T47D (cell line): ENCODE data around the gene ELP5.

Experiments
- DNase-seq, 2 experiments: peaks; one replicate each; pipeline versions ENCODE4 v3.0.0 to v3.0.0-alpha.2; 2011 to 2012; ENCODE audit warnings: low read depth in 1 of 2, low spot score in 1 of 2
- JUND ChIP-seq: IDR thresholded peaks from 2 replicates; pipeline ENCODE4 v1.6.1; 2012; ENCODE audit warnings: low read depth
- in situ Hi-C: cut with HindIII; loops from 2 replicates; pipeline ENCODE4 v1.10.0; 2016; ENCODE audit warnings: low sequenced_read_pairs, low pct_unique_long_range_greater_than_20kb

Gene ELP5

DNA sequence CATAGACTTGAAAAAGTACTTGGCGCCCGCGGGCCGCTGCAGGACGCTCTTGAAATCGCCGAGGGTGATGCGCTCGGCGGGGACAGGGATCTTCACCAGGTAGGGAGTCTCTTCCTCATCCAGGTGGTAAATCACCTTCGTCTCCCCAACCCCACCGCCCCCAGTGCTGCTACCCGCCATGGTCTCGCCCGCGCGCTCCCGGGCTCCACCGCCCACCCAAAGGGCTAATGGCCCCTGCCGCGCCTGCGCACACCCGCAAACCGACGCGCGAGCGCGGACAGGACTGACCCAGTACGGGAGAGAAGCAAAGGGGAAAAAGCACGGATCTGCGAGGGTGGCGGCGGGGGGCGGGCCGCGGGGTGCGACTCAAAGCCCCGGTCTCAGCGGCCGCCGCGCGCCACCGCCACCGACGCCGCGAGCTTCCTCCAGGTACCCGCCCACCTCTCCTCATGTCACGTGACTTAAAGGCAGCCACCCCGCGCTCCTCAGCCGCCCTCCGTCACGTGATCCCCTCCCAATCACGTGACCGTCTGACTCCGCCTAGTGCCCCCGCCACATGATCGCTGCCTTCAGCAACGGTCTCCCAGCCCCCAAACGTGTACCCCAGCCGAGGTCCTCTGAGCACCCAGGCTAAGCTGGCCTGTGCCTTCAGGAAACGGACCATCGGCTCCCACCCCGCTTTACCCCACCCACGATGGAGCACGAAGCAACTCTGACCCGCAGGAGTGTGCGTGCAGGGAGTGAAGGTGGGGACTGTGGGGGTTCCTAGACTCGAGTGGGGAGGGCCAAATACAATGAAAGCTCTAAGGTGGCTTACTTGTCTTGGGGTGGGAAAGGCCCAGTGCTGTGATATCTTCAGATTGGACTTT is 17.7 kb upstream of the ELP5 start, which contains the start of gene DVL2:
DVL2 (minus strand) TSS at position 435 of the 869 bp plus-strand sequence; CDS start at position 180, 255 bp downstream.
- in situ Hi-C loops: no loop called here
- peak; percentile 86 to 93 for DNase-seq
- TF ChIP-seq JUND: peak; percentile 56

DNA sequence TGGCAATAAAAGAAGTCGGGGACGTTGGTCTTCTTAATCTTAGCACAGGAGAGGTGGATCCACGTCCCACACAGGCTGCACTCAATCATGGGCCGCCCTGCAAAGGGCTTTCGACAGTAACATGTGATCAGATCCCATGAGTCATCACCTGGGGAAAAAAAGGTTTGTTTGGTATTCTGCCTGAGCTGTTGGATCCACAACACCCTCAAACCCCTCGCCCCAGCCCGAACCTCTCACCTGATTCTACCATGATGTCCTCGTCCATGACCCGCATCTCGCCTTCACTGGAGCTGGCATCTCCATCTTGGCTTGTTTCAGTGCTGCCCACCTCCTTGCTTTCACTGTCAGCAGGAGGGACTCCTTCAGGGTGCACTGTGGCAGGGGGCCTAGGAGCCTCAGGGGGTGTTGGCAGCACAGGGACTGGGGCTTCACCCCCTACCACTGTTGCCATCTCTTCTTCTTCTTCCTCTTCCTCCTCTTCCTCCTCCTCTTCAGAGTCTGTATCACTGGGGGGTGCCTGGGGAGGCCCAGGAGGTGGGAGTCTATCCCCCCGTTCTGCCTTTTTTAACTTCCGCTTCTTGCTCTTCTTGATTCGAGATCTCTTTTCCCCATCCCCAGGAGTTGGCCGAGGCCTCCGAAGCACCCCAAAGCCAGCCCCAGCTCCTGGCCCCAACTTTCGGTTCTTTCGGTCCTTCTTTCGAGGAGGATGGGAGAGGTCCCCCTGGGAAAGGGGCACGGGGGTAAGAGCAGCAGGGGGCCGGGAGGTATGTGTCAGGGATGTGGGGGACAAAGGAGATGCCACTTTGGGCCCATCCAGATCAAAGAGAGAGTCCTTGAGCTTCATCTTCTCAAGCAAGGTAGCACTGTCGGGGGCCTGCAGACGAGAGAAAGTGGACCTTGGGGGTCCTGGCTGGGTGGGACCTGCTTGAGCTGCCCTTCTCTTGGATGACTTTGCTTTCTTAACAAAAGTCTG is 16.0 kb upstream of the ELP5 start:
- no peak for TF ChIP-seq JUND
- no peak for DNase-seq
- in situ Hi-C loops: no loop called here

DNA sequence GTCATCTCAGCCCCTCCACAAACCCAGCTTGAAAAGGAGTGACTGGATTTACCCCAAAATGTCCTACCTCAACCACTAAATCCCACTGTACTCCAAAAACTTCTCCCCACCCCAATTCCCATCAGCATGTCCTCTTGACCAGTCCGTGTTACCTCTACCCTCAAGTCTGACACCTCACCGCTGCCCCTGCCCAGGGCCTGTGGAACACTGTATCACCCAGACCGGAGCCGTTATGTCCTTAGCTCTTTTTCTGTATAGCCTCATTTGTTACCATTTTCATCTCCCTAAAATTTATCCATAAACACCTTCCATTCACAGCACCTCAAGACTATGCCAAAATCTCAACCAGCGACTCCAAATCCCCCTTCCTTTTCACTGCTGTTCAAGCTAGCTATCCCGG is 15.2 kb upstream of the ELP5 start:
- no peak for TF ChIP-seq JUND
- DNase-seq: no peak
- in situ Hi-C loops: no loop called here

DNA sequence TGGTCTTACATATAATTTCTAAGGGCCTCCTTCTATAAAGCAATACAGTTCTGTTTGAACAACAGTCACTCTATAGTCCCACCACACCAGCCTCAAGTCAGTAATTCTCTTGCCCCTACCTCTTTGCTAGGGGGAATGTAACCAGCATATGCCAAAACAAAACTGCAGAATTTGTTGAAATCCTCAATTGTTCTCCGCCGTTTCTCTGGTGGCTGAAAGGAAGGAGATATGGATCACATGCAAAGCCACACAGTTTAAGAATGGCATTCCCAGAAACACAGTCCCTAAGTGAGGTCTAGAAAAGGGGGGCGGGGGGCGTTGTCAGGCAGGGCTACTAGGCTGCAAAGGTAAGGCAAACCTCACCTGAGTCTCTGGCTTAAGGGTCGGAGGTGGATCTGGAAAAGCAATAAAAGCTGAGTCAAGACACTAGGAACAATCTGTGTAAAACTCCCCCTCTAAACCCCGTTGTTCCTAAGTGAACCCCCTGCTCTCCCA is 14.7 kb upstream of the ELP5 start:
- no peak for TF ChIP-seq JUND
- in situ Hi-C loops: no loop called here
- DNase-seq: no peak

DNA sequence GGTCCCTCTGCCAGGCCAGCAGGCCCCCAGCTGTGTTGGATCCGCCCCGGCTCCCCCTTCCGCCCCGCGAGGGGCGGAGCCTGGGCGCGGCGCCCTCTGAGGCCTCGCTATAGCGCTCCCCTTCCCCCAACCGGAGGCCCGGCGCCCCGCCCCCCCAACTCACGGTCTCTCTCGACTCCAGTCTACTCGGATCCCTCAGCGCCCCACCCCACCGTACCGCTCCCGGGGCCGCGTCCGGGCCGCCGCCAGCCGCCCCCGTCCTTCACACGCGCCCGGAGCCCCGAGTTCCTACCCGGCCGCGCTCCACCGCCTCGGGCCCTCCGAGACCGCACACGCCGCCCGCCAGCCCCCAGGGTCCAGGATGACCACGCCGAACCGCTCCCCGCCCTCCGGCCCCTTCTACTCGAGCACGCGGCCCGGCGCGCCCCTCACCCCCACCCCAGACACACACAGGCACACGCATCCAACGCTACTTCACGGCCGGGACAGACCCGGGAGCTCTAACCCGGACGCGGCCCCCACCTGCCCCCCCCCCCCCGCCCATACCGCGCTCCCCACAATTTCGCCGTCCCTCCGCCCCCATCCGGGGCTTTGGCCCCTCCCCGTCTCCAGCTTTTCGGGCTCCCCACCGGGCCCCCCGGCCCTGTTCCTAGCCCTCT is 14.1 kb upstream of the ELP5 start:
- no peak for TF ChIP-seq JUND
- peak in 1 of 2 experiments; percentile 75 for DNase-seq
- in situ Hi-C loops: no loop called here

DNA sequence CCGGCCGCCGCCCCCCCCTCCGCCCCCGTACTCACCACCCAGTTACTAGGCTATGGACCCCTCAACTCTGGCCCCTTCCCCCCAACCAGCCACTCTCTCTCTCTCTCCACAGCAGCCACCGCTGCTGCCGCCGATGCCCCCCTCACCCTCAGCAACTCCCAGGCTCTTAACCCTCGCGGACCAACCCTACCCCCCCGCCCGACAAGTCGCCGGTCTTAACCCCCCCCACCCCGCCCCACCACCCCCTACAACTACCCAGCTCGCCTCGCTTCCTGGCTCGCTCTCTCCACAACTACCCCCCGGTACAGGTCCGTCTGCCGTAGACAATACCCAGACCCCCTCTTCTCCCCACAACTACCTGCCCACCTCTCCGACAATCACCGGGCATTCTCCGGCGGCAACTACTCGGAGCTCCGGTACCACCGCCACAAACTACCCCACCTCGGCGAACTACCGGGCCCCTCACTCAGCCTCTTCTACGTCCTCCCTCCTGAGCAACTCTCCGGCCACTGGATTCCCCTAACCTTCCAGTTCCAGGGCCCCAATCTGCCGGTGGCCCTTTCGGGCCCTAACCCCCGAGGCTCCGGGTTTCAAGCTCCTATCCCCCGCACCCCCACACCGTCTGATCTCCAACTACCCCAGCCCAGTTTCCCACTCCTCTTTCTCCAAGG is 13.5 kb upstream of the ELP5 start:
- in situ Hi-C loops: no loop called here
- no peak for DNase-seq
- TF ChIP-seq JUND: no peak

DNA sequence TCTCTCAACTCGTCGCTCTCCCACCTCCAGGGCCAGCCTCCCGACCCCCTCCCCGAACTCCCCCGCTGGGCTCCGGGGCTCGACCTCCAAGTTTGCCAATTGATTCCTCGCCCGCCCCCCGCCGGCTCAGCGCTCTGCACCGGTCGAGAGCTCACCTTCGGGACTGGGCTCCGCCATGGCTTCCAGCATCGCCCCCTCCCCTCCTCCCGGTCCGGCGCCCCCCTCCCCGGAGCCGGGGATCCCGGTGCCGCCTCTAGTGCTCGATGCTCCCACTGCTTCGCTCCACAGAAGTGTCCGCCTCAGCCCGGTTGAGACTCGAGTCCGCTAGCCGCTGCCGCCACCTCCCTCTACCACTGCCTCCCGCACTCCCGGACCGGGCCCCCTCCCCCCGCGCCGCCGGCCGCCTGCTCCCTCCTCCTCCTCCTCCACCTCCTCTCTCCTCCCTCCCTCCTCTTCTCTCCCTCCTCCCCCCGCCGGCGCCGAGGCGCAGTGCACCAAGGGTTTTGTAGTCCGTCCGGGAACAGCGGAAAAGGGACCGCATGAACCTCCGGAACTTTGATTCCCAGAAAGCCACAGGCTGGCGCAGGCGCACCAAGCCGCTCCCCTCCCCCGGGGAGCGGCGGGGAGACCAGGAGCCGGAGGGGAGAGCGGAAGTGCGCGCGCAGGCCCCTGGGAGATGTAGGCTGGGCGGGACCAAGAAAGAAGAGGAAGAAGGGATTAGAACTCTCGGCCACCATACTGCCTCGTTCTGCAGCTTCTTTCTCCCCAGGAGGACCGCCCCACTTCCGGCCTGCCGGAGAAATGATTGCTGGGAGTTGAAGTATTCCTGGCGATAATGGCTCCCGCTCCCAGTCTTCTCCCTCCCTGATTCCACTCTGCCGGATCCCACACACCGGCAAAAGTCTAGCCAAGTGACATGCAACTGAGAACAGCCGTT is 12.7 kb upstream of the ELP5 start, which contains the start of gene PHF23:
PHF23 (minus strand) TSS at position 367 of the 937 bp plus-strand sequence; CDS start at position 189, 178 bp downstream.
- no peak for TF ChIP-seq JUND
- DNase-seq: peak; percentile 92 to 99
- in situ Hi-C loops: no loop called here

DNA sequence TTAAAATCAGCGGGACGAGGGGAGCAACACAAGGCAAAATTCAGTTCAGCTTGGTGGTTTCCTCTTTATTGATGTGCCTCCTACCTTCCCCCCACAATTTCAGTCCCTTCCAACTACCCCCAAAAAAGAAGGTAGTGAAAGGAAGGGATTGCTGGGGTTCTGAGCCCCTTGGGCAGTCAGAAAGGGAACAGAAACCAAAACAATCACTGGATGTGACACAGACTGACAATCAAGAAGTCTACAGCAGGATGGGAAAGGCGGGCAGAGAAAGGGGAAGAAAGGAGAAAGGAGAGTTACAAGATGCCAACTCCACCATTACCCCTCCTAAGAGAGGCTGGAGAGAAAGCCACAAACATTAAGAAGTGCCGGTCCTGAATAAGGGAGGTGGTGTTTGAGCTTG is 11.6 kb upstream of the ELP5 start:
- in situ Hi-C loops: no loop called here
- no peak for TF ChIP-seq JUND
- no peak for DNase-seq

DNA sequence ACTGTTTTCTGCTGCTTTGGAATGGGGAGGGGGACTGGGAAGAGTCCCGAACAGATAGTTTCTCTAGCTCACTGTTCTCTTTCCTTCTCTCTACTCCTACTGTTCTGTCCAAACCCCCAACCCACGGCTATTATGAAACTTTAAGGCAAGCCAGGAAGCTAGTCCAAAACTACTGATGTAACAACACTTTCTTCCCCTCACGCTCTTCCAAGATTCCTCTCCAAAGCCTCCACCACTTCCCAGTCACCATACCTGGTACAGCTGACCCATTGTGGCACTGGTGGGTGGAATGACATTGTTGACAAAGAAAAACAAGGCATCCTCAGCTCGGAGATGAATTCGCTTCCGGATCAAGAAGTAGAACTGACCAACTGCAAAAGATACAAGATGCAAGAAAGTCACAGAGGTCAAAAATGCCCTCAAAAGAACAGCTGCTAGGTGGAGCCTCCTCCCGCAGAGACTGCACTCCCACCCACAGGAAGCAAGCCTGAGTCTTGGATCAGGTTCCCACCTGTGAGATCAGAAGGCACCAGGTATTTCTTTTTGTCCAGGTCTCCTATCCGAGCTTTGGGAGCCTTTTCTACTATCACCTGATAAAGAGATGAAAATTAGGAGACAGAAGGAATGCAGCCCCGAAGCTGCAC is 10.8 kb upstream of the ELP5 start:
- in situ Hi-C loops: no loop called here
- no peak for TF ChIP-seq JUND
- no peak for DNase-seq
